C4-2B (cell line): ENCODE data around the gene ADGRA1.

Experiments used
- ZFX ChIP-seq: fragments of 450-650 bp; IDR thresholded peaks from 2 replicates; pipeline ENCODE4 v1.6.1; 2017
- TF ChIP-seq, protein P1 (sequence below): fragments of 450-650 bp; conservative IDR thresholded peaks from 2 replicates; pipeline ENCODE4 v1.5.1; 2017; ENCODE audit warnings: mild to moderate bottlenecking

DNA sequence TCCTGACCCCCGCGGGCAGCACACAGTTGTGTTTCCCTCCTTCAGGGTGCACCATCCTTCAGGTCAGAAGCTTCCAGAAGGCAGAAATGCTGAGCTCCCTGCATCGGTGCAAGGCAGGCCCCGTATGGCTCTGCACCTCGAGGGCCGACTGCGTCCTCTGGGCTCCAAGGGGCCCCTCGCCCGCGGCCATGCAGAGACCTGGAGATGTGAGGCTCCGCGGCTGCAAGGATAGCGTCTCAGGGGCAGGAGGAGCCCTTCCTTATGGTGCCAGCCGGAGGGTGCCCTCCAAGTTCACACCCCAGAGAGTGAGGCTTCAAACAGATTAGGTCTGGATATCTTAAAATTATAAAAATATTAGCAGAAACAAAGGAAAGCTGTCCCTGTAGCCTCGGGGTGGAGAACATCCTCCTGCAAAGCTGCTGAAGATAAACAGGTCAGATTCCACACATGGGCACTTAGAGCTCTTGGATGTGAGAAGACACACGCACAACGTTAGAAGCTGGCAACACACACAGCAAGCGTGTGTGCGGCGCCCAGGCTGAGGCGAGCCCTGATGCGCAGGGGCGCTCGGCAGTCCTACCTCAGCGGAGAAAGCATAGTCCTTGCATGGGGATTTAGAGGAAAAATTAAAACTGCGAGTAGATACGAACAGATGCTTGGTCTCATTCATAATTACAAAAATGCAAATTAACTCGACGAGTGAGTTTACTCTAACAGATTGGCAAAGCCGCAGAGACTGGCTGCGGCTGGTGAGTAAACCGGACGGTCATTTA lies 92.7 kb downstream of the ADGRA1 start:
- TF ChIP-seq, protein P1, sequence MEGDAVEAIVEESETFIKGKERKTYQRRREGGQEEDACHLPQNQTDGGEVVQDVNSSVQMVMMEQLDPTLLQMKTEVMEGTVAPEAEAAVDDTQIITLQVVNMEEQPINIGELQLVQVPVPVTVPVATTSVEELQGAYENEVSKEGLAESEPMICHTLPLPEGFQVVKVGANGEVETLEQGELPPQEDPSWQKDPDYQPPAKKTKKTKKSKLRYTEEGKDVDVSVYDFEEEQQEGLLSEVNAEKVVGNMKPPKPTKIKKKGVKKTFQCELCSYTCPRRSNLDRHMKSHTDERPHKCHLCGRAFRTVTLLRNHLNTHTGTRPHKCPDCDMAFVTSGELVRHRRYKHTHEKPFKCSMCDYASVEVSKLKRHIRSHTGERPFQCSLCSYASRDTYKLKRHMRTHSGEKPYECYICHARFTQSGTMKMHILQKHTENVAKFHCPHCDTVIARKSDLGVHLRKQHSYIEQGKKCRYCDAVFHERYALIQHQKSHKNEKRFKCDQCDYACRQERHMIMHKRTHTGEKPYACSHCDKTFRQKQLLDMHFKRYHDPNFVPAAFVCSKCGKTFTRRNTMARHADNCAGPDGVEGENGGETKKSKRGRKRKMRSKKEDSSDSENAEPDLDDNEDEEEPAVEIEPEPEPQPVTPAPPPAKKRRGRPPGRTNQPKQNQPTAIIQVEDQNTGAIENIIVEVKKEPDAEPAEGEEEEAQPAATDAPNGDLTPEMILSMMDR: no peak
- TF ChIP-seq ZFX: no peak
